BE2C (cell line): Measurements from ENCODE around the gene PPP1R14B.

Experiments used
- DNase-seq: peaks from one replicate; pipeline ENCODE4 v3.0.0-alpha.2; 2020
- H3K27me3 ChIP-seq: fragments of 250-450 bp; sonication (Bioruptor Pico); 2 replicates; pipeline ENCODE4 v1.5.1; 2020; ENCODE audit warnings: mild to moderate bottlenecking
- H3K36me3 ChIP-seq: fragments of 250-450 bp; sonication (Bioruptor Pico); 2 replicates; pipeline ENCODE4 v1.5.1; 2020; ENCODE audit warnings: mild to moderate bottlenecking
- H3K4me1 ChIP-seq: fragments of 250-450 bp; sonication (Bioruptor Pico); 2 replicates; pipeline ENCODE4 v1.5.1; 2020
- H3K4me3 ChIP-seq: 2 replicates; pipeline ENCODE4 v1.5.1; 2011; ENCODE audit warnings: low read depth, low read length
- H3K9me3 ChIP-seq: fragments of 250-450 bp; sonication (Bioruptor Pico); 2 replicates; pipeline ENCODE4 v1.5.1; 2020
- CTCF ChIP-seq: IDR thresholded peaks from 2 replicates; pipeline ENCODE4 v1.5.1; 2012; ENCODE audit warnings: mild to moderate bottlenecking, low read depth, low read length

Gene PPP1R14B

GRCh38 chr11:64230985-64231365, 15.8 kb downstream of the PPP1R14B start:
- Histone ChIP-seq H3K36me3 (no peaks in the 10 kb centered on the region), H3K9me3 (no peaks in the 10 kb centered on the region), H3K27me3 (no peaks in the 10 kb centered on the region), H3K4me1 (no peaks in the 10 kb centered on the region; the same call in 1 of the 2 replicates), H3K4me3 (peak overlapping the region; percentile 65)
- TF ChIP-seq CTCF = no peak
- no peak for DNase-seq

- H3K4me1 ChIP-seq = no peaks in the 10 kb centered on the region; the same call in 1 of the 2 replicates
- no peaks in the 10 kb centered on the region for H3K27me3 ChIP-seq
- no peaks in the 10 kb centered on the region for H3K9me3 ChIP-seq
- H3K4me3 ChIP-seq = peak within 1 kb of the TSS; percentile 65
- H3K36me3 ChIP-seq = no peaks in the 10 kb centered on the region
- TF ChIP-seq CTCF = no peak
- DNase-seq = peak; percentile 84
These were observed 16.4 kb downstream of the PPP1R14B start, which contains the start of gene DNAJC4 for GRCh38 chr11:64230171-64230984. Gene DNAJC4 (plus strand): TSS chr11:64230548. CDS start chr11:64230855, 307 bp downstream.

- Histone ChIP-seq H3K4me3 (peak overlapping the region; percentile 65), H3K36me3 (no peaks in the 10 kb centered on the region), H3K4me1 (no peaks in the 10 kb centered on the region; the same call in 1 of the 2 replicates), H3K27me3 (no peaks in the 10 kb centered on the region), H3K9me3 (no peaks in the 10 kb centered on the region)
- no peak for DNase-seq
- no peak for TF ChIP-seq CTCF
These were observed 17.0 kb downstream of the PPP1R14B start for GRCh38 chr11:64229744-64230170.

- Histone ChIP-seq H3K27me3 (no peaks in the 10 kb centered on the region), H3K4me1 (no peaks in the 10 kb centered on the region; the same call in 1 of the 2 replicates), H3K4me3 (no peak overlapping the region), H3K9me3 (no peaks in the 10 kb centered on the region), H3K36me3 (no peaks in the 10 kb centered on the region)
- DNase-seq = no peak
- TF ChIP-seq CTCF = no peak
These were observed 17.5 kb downstream of the PPP1R14B start for GRCh38 chr11:64229090-64229743.

DNA sequence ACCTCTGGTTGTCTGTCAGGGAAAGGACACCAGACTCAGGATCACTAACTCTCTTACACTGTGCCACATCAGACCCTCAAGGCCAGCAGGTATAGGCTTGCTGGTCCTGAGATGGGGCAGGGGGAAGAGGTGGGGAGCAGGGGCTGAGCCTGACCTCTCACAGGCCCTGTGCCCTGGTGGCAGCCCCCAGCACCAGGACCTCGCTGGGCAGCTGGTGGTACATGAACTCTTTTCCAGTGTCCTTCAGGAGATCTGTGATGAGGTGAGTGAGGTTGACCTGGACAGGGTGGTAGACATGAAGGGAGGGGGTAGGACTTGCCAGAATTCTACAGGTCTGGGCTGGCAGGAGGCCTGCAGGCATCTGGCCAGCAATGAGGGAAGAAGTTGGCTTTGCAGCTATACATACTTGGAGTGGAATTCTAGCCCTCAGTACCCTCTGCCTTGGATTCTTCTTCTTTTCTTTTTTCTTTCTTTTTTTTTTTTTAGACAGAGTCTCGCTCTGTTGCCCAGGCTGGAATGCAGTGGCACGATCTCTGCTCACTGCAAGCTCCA, 19.3 kb downstream of the PPP1R14B start:
- no peak for DNase-seq
- Histone ChIP-seq H3K4me1 (peaks cover 8% of the 10 kb centered on the region), H3K27me3 (no peaks in the 10 kb centered on the region), H3K4me3 (peak overlapping the region; percentile 73; the same call in 1 of the 2 replicates), H3K9me3 (no peaks in the 10 kb centered on the region), H3K36me3 (no peaks in the 10 kb centered on the region)
- no peak for TF ChIP-seq CTCF
